IMR-90 (cell line): ENCODE measurements around the gene DUSP23. TPM values are rescaled to one million over a fixed set of nuclear protein-coding genes. Genes with fewer than 3 reads are reported as not detected.

Source experiments
- ATAC-seq: fragments of 200-7000 bp; cut with Tn5 transposase; 2 replicates; pipeline ENCODE4 v1.9.1; 2020; ENCODE audit warnings: low read depth, mild to moderate bottlenecking, moderate library complexity
- BruUV-seq: library from RNA; stranded (reverse); fragments of 400-500 nt; replicated peaks from 2 replicates; lab custom pipeline; 2021; lab: Mats Ljungman, UMichigan
- CTCF ChIA-PET: fragments of 300-600 bp; formaldehyde crosslinking; extraction: SDS; loops from one replicate; lab custom pipeline; 2021; ENCODE audit warnings: antibody characterized with exemption; lab: Yijun Ruan, JAX
- POLR2A ChIA-PET: fragments of 300-600 bp; sonication (Branson Sonifier 250); formaldehyde crosslinking; loops from one replicate; lab custom pipeline; 2022; ENCODE audit warnings: antibody characterized with exemption; ENCODE audit not compliant: unreplicated experiment; lab: Charles Lee
- DNase-seq: peaks from one replicate; pipeline ENCODE4 v3.0.0; 2013
- H2AFZ ChIP-seq: replicated peaks from 2 replicates; pipeline ENCODE3; 2013; ENCODE audit warnings: low read length, mild to moderate bottlenecking; ENCODE audit not compliant: poor library complexity
- H2AK5ac ChIP-seq: 2 replicates; pipeline ENCODE4 v1.6.1; 2013; ENCODE audit warnings: low read depth, low read length, inconsistent platforms
- H2AK9ac ChIP-seq: replicated peaks from 2 replicates; pipeline ENCODE3; 2013; ENCODE audit warnings: mild to moderate bottlenecking, low read depth, low read length, moderate library complexity; ENCODE audit not compliant: poor library complexity
- H2BK120ac ChIP-seq: 2 replicates; pipeline ENCODE4 v1.6.1; 2013; ENCODE audit warnings: low read depth, low read length, inconsistent platforms
- H2BK15ac ChIP-seq: 3 replicates; pipeline ENCODE4 v1.6.1; 2013; ENCODE audit warnings: low read depth, low read length, inconsistent platforms
- H2BK20ac ChIP-seq: 2 replicates; pipeline ENCODE4 v1.6.1; 2013; ENCODE audit warnings: low read depth, mild to moderate bottlenecking, inconsistent platforms, low read length, moderate library complexity
- H2BK5ac ChIP-seq: 2 replicates; pipeline ENCODE4 v1.6.1; 2013; ENCODE audit warnings: mild to moderate bottlenecking, low read depth, low read length, inconsistent platforms; ENCODE audit not compliant: poor library complexity, severe bottlenecking
- H3K14ac ChIP-seq: replicated peaks from 2 replicates; pipeline ENCODE4 v1.6.1; 2013; ENCODE audit warnings: low read depth, low read length, inconsistent platforms
- H3K18ac ChIP-seq: 2 replicates; pipeline ENCODE4 v1.6.1; 2013; ENCODE audit warnings: low read depth, low read length, control low read depth
- H3K23ac ChIP-seq: 2 replicates; pipeline ENCODE4 v1.6.1; 2013; ENCODE audit warnings: low read depth, low read length, inconsistent platforms
- H3K27ac ChIP-seq: 2 replicates; pipeline ENCODE4 v1.5.1; 2013; ENCODE audit warnings: mild to moderate bottlenecking, control low read depth, low read length; ENCODE audit not compliant: insufficient read depth
- H3K27me3 ChIP-seq: 2 replicates; pipeline ENCODE4 v1.6.1; 2013; ENCODE audit warnings: low read length; ENCODE audit not compliant: control insufficient read depth, insufficient read depth
- H3K36me3 ChIP-seq: 2 replicates; pipeline ENCODE4 v1.6.1; 2013; ENCODE audit warnings: low read length, mixed read lengths; ENCODE audit not compliant: control insufficient read depth, insufficient read depth
- H3K4ac ChIP-seq: 2 replicates; pipeline ENCODE4 v1.6.1; 2013; ENCODE audit warnings: low read depth, low read length, inconsistent platforms
- H3K4me1 ChIP-seq: 2 replicates; pipeline ENCODE4 v1.6.1; 2013; ENCODE audit warnings: low read length, mixed read lengths; ENCODE audit not compliant: control insufficient read depth, insufficient read depth
- H3K4me2 ChIP-seq: 2 replicates; pipeline ENCODE4 v1.6.1; 2013; ENCODE audit warnings: low read depth, mild to moderate bottlenecking, control low read depth, low read length, moderate library complexity
- H3K4me3 ChIP-seq: 2 replicates; pipeline ENCODE4 v1.5.1; 2013; ENCODE audit warnings: low read depth, mild to moderate bottlenecking, control low read depth, low read length, moderate library complexity; ENCODE audit not compliant: insufficient read depth
- H3K56ac ChIP-seq: 2 replicates; pipeline ENCODE4 v1.6.1; 2013; ENCODE audit warnings: low read length, inconsistent platforms; ENCODE audit not compliant: insufficient read depth; ENCODE audit errors: extremely low read depth
- H3K79me1 ChIP-seq, 2 experiments: 2 replicates each; pipeline ENCODE4 v1.6.1; 2013; ENCODE audit warnings: low read length in 2 of 2, inconsistent platforms in 1 of 2, low read depth in 1 of 2
- H3K9ac ChIP-seq: 2 replicates; pipeline ENCODE4 v1.6.1; 2013; ENCODE audit warnings: low read depth, low read length, control low read depth
- H3K9me1 ChIP-seq: 2 replicates; pipeline ENCODE4 v1.6.1; 2013; ENCODE audit warnings: low read length, inconsistent platforms; ENCODE audit not compliant: insufficient read depth
- H3K9me3 ChIP-seq: 2 replicates; pipeline ENCODE4 v1.6.1; 2013; ENCODE audit warnings: low read length; ENCODE audit not compliant: control insufficient read depth, insufficient read depth
- H4K20me1 ChIP-seq: 2 replicates; pipeline ENCODE4 v1.6.1; 2013; ENCODE audit warnings: low read length, inconsistent platforms; ENCODE audit not compliant: insufficient read depth
- H4K5ac ChIP-seq: 2 replicates; pipeline ENCODE4 v1.6.1; 2013; ENCODE audit warnings: mild to moderate bottlenecking, low read depth, low read length, control low read depth
- H4K8ac ChIP-seq, 2 experiments: 2 replicates each; pipeline ENCODE4 v1.6.1; 2013; ENCODE audit warnings: low read depth in 2 of 2, low read length in 2 of 2, control low read depth in 1 of 2, inconsistent platforms in 1 of 2
- H4K91ac ChIP-seq: 2 replicates; pipeline ENCODE4 v1.6.1; 2013; ENCODE audit warnings: low read depth, low read length, inconsistent platforms; ENCODE audit not compliant: insufficient read depth
- BHLHE40 ChIP-seq: fragments of 150-350 bp; IDR thresholded peaks from 2 replicates; pipeline ENCODE4 v1.6.1; 2016; ENCODE audit warnings: mild to moderate bottlenecking, low read depth, low read length
- FOS ChIP-seq: fragments of 150-350 bp; IDR thresholded peaks from 2 replicates; pipeline ENCODE4 v1.6.1; 2016; ENCODE audit warnings: low read depth, low read length
- NFE2L2 ChIP-seq: fragments of 150-350 bp; IDR thresholded peaks from 2 replicates; pipeline ENCODE4 v1.6.1; 2016; ENCODE audit warnings: low read depth, mild to moderate bottlenecking, low read length
- POLR2A ChIP-seq: IDR thresholded peaks from 2 replicates; pipeline ENCODE4 v1.6.1; 2012; ENCODE audit warnings: mild to moderate bottlenecking, low read depth, low read length
- RAD21 ChIP-seq: IDR thresholded peaks from 2 replicates; pipeline ENCODE4 v1.6.1; 2012; ENCODE audit warnings: low read length, improper control_type of control experiment
- WGBS, 2 experiments: methylation state at CpG; one replicate each; pipeline versions ENCODE4 v1.1.5 to v1.1.7; 2013; ENCODE audit warnings: missing lambda C conversion rate in 2 of 2; ENCODE audit not compliant: insufficient read length in 1 of 2; ENCODE audit errors: extremely low coverage in 2 of 2; 5-methylcytosine and 5-hydroxymethylcytosine counted together
- dilution Hi-C: fragments of 300-500 bp; cut with HindIII; formaldehyde crosslinking; loops from one replicate; pipeline ENCODE4 v1.14.3; 2018; ENCODE audit warnings: low sequenced_read_pairs; ENCODE audit not compliant: unreplicated experiment
- in situ Hi-C: fragments of 300-500 bp; cut with MboI; formaldehyde crosslinking; loops from 3 replicates; pipeline ENCODE4 v1.14.3; 2019; ENCODE audit warnings: low sequenced_read_pairs, inconsistent platforms, mixed read lengths
- intact Hi-C: fragments of 100-400 bp; cut with micrococcal nuclease; formaldehyde crosslinking; loops from 2 replicates; pipeline ENCODE4 v1.10.0; 2022
- polyA plus RNA-seq, 3 experiments: library from polyadenylated mRNA; depleted of rRNA; stranded (reverse); fragments of >200 nt; gene quantifications; 2 replicates each; pipeline ENCODE4 v1.2.3, GENCODE V29; 2012; ENCODE audit warnings: low replicate concordance in 1 of 3
- total RNA-seq: library from RNA; depleted of rRNA; stranded (reverse); fragments of >200 nt; gene quantifications from 2 replicates; pipeline ENCODE4 v1.2.3, GENCODE V29; 2012
- TF ChIP-seq, protein P1 (sequence below): fragments of 150-350 bp; IDR thresholded peaks from 2 replicates; pipeline ENCODE4 v1.6.1; 2017; ENCODE audit warnings: mild to moderate bottlenecking, antibody characterized with exemption, low read length, low read depth
- TF ChIP-seq, protein P2 (sequence below): fragments of 150-350 bp; IDR thresholded peaks from 2 replicates; pipeline ENCODE4 v1.6.1; 2016; ENCODE audit warnings: low read depth, mild to moderate bottlenecking, low read length, moderate library complexity, borderline replicate concordance

The DUSP23 gene
- total and polyA plus RNA-seq, 2 of the 4 experiments (the other 2 are of a cell fraction): 4.1 to 12.9 TPM

DNA sequence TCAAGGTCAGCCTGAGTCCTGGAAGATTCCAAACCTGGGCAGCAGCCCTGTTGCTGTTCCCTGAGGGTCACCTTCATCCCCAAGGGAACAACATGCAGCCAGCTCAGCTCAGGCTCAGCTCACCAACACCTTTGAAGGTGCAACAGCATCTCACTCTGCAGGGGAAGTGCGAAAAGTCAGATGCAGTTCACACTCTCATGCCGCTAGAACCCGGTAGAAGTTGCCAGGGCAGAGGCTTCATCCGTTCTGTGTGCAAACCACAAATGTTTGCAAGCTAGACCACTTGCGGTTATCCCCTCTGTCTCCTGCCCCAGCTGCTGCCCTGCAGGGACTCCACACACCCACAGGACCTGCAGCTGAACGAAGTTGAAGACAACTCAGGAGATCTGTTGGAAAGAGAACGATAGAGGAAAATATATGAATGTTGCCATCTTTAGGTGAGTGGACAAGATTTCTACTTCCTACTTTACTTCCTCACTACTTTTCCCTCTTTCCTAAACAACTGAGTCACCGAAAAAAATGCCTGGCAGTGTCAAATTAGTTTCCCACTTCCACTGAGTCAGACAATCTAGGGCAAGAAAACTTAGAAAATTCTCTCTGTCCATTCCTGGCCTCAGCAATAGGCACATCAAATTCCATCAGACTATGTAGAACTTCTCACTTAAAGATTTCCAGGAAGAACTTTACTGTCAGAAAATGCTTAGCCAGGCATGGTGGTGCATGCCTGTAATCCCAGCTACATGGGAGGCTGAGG lies 19.6 kb downstream of the DUSP23 start (continued):
- TF ChIP-seq BHLHE40: no peak

DNA sequence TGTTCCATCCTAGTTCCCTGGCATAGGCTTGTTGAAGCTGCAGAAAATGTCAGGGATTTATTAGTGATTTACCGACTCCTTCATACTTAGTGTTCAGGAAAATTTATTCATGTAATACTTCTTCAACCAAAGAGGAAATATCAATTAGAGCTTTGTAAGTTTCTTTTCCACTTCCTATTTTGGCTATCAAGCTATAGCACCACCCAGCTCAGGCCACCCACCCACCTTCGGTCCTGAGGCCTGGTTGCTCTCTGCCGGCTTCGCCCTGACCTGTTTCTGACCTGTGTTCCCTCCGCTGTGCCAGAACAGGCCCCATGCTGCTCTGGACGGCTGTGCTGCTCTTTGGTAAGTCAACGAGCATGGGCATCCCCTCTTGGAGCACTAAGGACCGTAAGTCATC lies 21.3 kb downstream of the DUSP23 start, which contains the start of gene FCRL6:
Gene FCRL6 (plus strand): TSS at position 250 of the 400 bp plus-strand sequence. CDS start 65 bp downstream, at position 315.
- BruUV-seq: no TSS peak
- H2BK15ac ChIP-seq: no peak within 1 kb of the TSS
- no peak within 1 kb of the TSS for H2AFZ ChIP-seq
- H2BK120ac ChIP-seq: no peak within 1 kb of the TSS
- H3K27ac ChIP-seq: no peak within 1 kb of the TSS
- H3K4me1 ChIP-seq: no peaks in the 10 kb centered on the region
- H4K91ac ChIP-seq: no peak within 1 kb of the TSS
- no peak within 1 kb of the TSS for H4K5ac ChIP-seq
- no peak within 1 kb of the TSS for H3K4me2 ChIP-seq
- H3K79me1 ChIP-seq: no peaks in the 10 kb centered on the region
- dilution Hi-C loops (no loop called here), intact Hi-C loops (no loop called here), in situ Hi-C loops (no loop called here)
- ChIA-PET CTCF (interaction anchor here (0.9 to 1.4 kb wide), 3 partner anchors 12 to 204 kb away, joined by 3 to 4 read pairs (median 3); no protein-coding TSS in a partner anchor), POLR2A (no interaction called here)
- no peak within 1 kb of the TSS for H2BK20ac ChIP-seq
- no peak within 1 kb of the TSS for H3K23ac ChIP-seq
- H3K4me3 ChIP-seq: no peak within 1 kb of the TSS
- 78% methylated on average over 4 of the region's 8 CpGs; no CpG with 5 or more reads in 1 of the 2 experiments for WGBS, 2 experiments
- no peak within 1 kb of the TSS for H3K56ac ChIP-seq
- H3K9me3 ChIP-seq: no peaks in the 10 kb centered on the region
- no peaks in the 10 kb centered on the region for H4K20me1 ChIP-seq
- H3K36me3 ChIP-seq: no peaks in the 10 kb centered on the region
- ATAC-seq (no peak), DNase-seq (no peak)
- H2BK5ac ChIP-seq: no peak within 1 kb of the TSS
- no peak within 1 kb of the TSS for H4K8ac ChIP-seq
- H2AK5ac ChIP-seq: no peak within 1 kb of the TSS
- H3K4ac ChIP-seq: no peak within 1 kb of the TSS
- H2AK9ac ChIP-seq: no peak within 1 kb of the TSS
- H3K27me3 ChIP-seq: peaks cover 22% of the 10 kb centered on the region
- no peak within 1 kb of the TSS for H3K14ac ChIP-seq
- no peak within 1 kb of the TSS for H3K9ac ChIP-seq
- no peak within 1 kb of the TSS for H3K18ac ChIP-seq
- no peaks in the 10 kb centered on the region; the same call in 1 of the 2 replicates for H3K9me1 ChIP-seq
- TF ChIP-seq RAD21 (no peak), NFE2L2 (no peak), BHLHE40 (no peak), FOS (no peak), POLR2A (no peak)
- TF ChIP-seq, protein P1, sequence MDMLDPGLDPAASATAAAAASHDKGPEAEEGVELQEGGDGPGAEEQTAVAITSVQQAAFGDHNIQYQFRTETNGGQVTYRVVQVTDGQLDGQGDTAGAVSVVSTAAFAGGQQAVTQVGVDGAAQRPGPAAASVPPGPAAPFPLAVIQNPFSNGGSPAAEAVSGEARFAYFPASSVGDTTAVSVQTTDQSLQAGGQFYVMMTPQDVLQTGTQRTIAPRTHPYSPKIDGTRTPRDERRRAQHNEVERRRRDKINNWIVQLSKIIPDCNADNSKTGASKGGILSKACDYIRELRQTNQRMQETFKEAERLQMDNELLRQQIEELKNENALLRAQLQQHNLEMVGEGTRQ: no peak
- TF ChIP-seq, protein P2, sequence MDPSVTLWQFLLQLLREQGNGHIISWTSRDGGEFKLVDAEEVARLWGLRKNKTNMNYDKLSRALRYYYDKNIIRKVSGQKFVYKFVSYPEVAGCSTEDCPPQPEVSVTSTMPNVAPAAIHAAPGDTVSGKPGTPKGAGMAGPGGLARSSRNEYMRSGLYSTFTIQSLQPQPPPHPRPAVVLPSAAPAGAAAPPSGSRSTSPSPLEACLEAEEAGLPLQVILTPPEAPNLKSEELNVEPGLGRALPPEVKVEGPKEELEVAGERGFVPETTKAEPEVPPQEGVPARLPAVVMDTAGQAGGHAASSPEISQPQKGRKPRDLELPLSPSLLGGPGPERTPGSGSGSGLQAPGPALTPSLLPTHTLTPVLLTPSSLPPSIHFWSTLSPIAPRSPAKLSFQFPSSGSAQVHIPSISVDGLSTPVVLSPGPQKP: no peak
